ENCODE data around the gene ABCF1.

Gene ABCF1

GRCh38 chr6:30601815-30602641 is 30.8 kb downstream of the ABCF1 start:
- H3K4me3 ChIP-seq (ENCODE audit: low read depth, low read length) = no peak overlapping the region
- no peak for TF ChIP-seq CTCF (conservative IDR thresholded peaks at IDR 0.05; ENCODE audit: low read depth, low read length)
- no peak for DNase-seq (ENCODE audit: low read depth)

- no peak for DNase-seq (ENCODE audit: low read depth)
- H3K4me3 ChIP-seq (ENCODE audit: low read depth, low read length) = no peak overlapping the region
- TF ChIP-seq CTCF (conservative IDR thresholded peaks at IDR 0.05; ENCODE audit: low read depth, low read length) = no peak
Measured at GRCh38 chr6:30603961-30604360, 32.7 kb downstream of the ABCF1 start.

GRCh38 chr6:30610065-30610464 is 38.8 kb downstream of the ABCF1 start:
- TF ChIP-seq CTCF (conservative IDR thresholded peaks at IDR 0.05; ENCODE audit: low read depth, low read length) = no peak
- no peak for DNase-seq (ENCODE audit: low read depth)
- H3K4me3 ChIP-seq (ENCODE audit: low read depth, low read length) = no peak overlapping the region

GRCh38 chr6:30611150-30611855 is 40.1 kb downstream of the ABCF1 start:
- peak; percentile 27 for DNase-seq (ENCODE audit: low read depth)
- TF ChIP-seq CTCF (conservative IDR thresholded peaks at IDR 0.05; ENCODE audit: low read depth, low read length) = no peak
- no peak overlapping the region for H3K4me3 ChIP-seq (ENCODE audit: low read depth, low read length)

GRCh38 chr6:30611856-30612194 is 40.6 kb downstream of the ABCF1 start:
- no peak for DNase-seq (ENCODE audit: low read depth)
- no peak overlapping the region for H3K4me3 ChIP-seq (ENCODE audit: low read depth, low read length)
- TF ChIP-seq CTCF (conservative IDR thresholded peaks at IDR 0.05; ENCODE audit: low read depth, low read length) = no peak

GRCh38 chr6:30612213-30612612 is 41.0 kb downstream of the ABCF1 start:
- TF ChIP-seq CTCF (conservative IDR thresholded peaks at IDR 0.05; ENCODE audit: low read depth, low read length) = peak; percentile 56
- DNase-seq (ENCODE audit: low read depth) = peak; percentile 61
- no peak overlapping the region for H3K4me3 ChIP-seq (ENCODE audit: low read depth, low read length)
